NCI-H510A treated with DMSO at 0.1 percent for 48 hours (cell line): ENCODE results near the gene TMEM232.

ENCODE experiments used
- DNase-seq: peaks from one replicate; lab custom pipeline; 2025; lab: John Stamatoyannopoulos, UW

The TMEM232 gene

DNA sequence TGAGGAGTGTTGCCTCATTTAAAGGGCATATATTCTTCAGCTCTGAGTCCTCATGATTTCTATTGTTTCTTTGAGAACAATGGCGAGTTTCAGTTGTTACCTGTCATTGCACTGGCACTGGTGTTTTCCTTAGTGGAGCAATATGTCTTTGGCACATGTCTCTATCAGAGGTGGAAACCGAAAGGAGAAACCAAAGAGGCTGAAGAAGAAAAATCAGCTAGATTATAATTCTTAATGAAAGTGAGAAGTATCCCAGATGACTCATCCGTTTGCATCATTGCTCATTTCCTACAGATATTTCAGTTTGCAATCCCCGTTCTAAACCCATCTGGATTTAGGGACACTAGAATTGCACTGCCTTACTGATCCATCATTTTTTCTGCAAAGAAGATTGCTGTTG lies 324.6 kb downstream of the TMEM232 start:
- no peak for DNase-seq

DNA sequence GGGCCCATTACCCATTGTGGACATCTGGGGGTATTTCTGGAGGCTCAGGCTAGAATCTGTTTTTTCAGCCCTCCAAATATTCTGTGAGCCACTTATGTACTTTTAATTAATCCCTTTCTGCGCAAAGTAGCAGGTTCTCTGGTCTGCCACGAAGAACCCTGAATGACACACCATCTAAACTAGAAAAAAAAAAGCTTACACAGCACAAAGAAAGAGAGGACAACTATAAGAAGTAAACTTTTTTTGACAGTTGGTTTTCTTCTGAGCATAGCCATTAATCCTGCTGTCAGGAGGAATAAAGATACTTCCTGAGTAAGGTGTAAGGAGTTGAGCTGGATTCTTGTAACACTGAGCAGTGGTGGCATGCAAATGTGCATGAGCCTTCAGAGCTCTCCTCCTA lies 327.5 kb downstream of the TMEM232 start:
- DNase-seq: no peak

- DNase-seq: no peak
These were observed 329.2 kb downstream of the TMEM232 start for GRCh38 chr5:110397281-110397680.

DNA sequence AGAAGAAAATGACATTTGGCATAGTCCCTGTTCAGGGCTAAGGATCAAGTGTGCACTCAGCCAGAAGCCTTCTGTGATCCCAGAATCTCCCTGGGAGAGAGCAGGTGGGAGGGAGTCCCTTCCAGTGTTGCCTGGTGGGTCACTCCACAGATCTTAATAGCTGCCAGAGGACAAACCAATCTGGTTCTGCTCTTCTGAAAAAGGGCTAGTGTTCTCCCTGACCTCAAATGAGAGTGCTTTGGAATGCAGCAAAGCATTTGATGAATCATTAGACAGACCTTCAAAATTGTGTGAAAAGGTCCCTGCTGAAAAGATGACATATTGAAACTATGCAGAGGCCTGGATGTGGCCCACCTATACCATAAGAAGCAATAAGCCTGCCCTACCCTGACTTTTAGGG lies 339.7 kb downstream of the TMEM232 start:
- no peak for DNase-seq

DNA sequence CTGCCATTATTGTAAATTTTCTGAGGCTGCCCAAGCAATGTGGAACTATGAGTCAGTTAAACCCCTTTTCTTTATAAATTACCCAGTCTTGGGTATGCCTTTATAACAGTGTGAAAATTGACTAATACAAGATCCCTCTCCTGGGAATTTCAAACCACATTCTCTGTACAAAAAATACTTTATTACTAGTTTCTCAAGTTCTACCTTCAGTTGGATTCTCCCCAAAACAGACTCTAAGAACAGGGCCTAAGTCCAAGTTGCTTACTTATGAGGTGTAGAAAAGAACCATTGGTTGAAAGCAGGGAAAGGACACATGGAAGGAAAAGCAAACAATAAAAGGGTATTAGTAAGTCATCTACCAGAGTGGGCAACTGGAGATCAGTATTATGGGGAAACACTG lies 343.2 kb downstream of the TMEM232 start:
- no peak for DNase-seq

DNA sequence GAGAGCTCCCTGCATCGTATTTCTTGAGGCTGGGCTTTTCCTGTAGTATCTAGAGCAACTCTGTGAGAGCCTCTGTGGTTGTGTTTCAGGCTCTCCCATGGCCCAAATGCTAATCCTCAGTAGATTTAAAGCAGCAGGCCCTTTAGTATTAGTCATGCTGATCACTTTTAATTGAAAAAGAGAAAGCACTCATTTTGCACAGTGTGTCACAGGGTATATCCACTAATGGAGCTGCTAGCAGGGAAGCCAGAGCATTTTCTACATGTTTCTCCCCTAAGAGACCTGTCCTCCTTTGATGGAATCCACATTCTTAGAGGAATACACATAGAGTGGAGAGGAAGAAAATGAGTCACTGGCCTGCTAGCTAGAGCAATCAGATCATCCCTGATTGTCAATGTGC lies 348.5 kb downstream of the TMEM232 start:
- DNase-seq: no peak

DNA sequence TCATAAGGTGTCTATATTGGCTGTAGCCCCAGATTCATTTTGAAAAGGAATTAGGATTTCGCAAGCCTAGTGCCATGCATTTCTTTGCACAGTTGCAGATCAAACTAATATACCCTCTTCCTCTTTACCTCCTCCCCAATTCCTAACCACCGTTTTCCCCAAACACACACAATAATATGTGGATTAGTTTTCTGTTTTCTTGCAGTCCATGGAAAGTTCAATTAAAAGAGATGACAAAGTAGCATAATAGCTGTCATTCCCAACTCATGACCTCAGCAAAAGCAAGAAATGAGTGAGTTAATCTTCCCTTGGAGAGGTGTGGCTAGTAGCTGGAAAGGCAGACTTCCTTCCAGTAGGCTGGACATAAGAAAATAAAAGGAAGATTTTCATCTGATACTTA lies 349.1 kb downstream of the TMEM232 start:
- no peak for DNase-seq

- DNase-seq: no peak
These were observed 350.1 kb downstream of the TMEM232 start for GRCh38 chr5:110376281-110376951.

- no peak for DNase-seq
These were observed 354.8 kb downstream of the TMEM232 start for GRCh38 chr5:110371725-110372041.

- DNase-seq: no peak
These were observed 355.3 kb downstream of the TMEM232 start for GRCh38 chr5:110371011-110371724.
